HEK293T (cell line): ENCODE results near the gene NUF2.

Source experiments
- FOXA1 ChIP-seq: fragments of 450-650 bp; IDR thresholded peaks from 2 replicates; pipeline ENCODE4 v1.6.1; 2016; ENCODE audit warnings: mild to moderate bottlenecking
- FOXK2 ChIP-seq: fragments of 450-650 bp; IDR thresholded peaks from 2 replicates; pipeline ENCODE4 v1.6.1; 2016; ENCODE audit warnings: mild to moderate bottlenecking
- FOXM1 ChIP-seq: fragments of 450-650 bp; IDR thresholded peaks from 2 replicates; pipeline ENCODE4 v1.6.1; 2017; ENCODE audit warnings: mild to moderate bottlenecking, borderline replicate concordance
- HDGF ChIP-seq: fragments of 450-650 bp; IDR thresholded peaks from 2 replicates; pipeline ENCODE4 v1.6.1; 2017; ENCODE audit warnings: antibody characterized with exemption, borderline replicate concordance
- L3MBTL2 ChIP-seq: fragments of 450-650 bp; conservative IDR thresholded peaks from 2 replicates; pipeline ENCODE4 v1.6.1; 2016; ENCODE audit warnings: mild to moderate bottlenecking
- NFRKB ChIP-seq: fragments of 450-650 bp; IDR thresholded peaks from 2 replicates; pipeline ENCODE4 v1.6.1; 2016; ENCODE audit warnings: mild to moderate bottlenecking, moderate library complexity
- SP1 ChIP-seq: fragments of 450-650 bp; IDR thresholded peaks from 2 replicates; pipeline ENCODE4 v1.6.1; 2017
- SUZ12 ChIP-seq: fragments of 450-650 bp; IDR thresholded peaks from 2 replicates; pipeline ENCODE4 v1.6.1; 2016; ENCODE audit warnings: mild to moderate bottlenecking
- TARDBP ChIP-seq: fragments of 450-650 bp; IDR thresholded peaks from 2 replicates; pipeline ENCODE4 v1.6.1; 2016
- ZNF384 ChIP-seq: fragments of 450-650 bp; IDR thresholded peaks from 2 replicates; pipeline ENCODE4 v1.6.1; 2016

- no peak for TF ChIP-seq TARDBP
- no peak for TF ChIP-seq SP1
- no peak for TF ChIP-seq ZNF384
- no peak for TF ChIP-seq SUZ12
- no peak for TF ChIP-seq NFRKB
- no peak for TF ChIP-seq FOXK2
- TF ChIP-seq L3MBTL2: no peak
- no peak for TF ChIP-seq HDGF
- TF ChIP-seq FOXM1: no peak
- no peak for TF ChIP-seq FOXA1
Observed at GRCh38 chr1:163381487-163382184, 59.9 kb downstream of the NUF2 start.
